Peyer's patch (tissue), 4 donors: Measurements from ENCODE around the gene MARCHF7.

ENCODE experiments used
- POLR2A ChIP-seq, 2 donors: fragments of 450-650 bp; IDR thresholded peaks; one replicate each; pipeline ENCODE4 v1.5.1; 2017; ENCODE audit warnings: antibody characterized with exemption in 2 of 2, mild to moderate bottlenecking in 2 of 2, moderate library complexity in 2 of 2
- TF ChIP-seq, protein P1 (sequence below), 6 experiments: fragments of 450-650 bp in 4 of 6; fragments of 200-600 bp in 2 of 6; sonication (generic) in 1 of 6; IDR thresholded peaks; one replicate each; pipeline ENCODE4 v1.5.1; 2017 to 2019; ENCODE audit warnings: antibody characterized with exemption in 6 of 6, mild to moderate bottlenecking in 3 of 6, moderate library complexity in 1 of 6

DNA sequence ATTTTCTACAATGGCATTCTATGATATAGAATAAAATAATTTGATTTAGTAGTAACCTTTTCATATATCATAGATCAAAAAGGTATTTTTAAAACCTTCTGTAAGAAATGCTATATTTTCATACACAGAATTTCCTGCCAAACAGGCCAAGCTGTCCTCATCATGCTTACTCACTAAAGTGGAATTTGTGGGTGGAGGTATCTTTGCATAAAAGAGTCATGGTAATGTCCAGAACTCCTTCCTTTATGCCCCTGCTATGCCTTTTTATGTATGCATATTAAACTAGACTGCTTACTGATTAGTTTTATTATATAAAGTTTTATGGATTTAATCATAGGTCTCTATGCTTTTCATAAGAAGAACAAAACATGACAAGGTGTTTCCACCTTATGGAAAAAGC lies 27.5 kb upstream of the MARCHF7 start:
- TF ChIP-seq POLR2A (IDR thresholded peaks at IDR 0.05) = no peak
- TF ChIP-seq, protein P1, sequence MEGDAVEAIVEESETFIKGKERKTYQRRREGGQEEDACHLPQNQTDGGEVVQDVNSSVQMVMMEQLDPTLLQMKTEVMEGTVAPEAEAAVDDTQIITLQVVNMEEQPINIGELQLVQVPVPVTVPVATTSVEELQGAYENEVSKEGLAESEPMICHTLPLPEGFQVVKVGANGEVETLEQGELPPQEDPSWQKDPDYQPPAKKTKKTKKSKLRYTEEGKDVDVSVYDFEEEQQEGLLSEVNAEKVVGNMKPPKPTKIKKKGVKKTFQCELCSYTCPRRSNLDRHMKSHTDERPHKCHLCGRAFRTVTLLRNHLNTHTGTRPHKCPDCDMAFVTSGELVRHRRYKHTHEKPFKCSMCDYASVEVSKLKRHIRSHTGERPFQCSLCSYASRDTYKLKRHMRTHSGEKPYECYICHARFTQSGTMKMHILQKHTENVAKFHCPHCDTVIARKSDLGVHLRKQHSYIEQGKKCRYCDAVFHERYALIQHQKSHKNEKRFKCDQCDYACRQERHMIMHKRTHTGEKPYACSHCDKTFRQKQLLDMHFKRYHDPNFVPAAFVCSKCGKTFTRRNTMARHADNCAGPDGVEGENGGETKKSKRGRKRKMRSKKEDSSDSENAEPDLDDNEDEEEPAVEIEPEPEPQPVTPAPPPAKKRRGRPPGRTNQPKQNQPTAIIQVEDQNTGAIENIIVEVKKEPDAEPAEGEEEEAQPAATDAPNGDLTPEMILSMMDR (IDR thresholded peaks at IDR 0.05) = no peak
